KMS-11 (cell line): ENCODE data around the gene WFS1.

Experiments
- H2AFZ ChIP-seq: fragments of 200-600 bp; sonication (generic); 2 replicates; pipeline ENCODE4 v1.6.1; 2016; ENCODE audit warnings: antibody characterized with exemption, mixed run types, low read depth
- H3K27ac ChIP-seq: fragments of 200-600 bp; sonication (generic); 2 replicates; pipeline ENCODE4 v1.6.1; 2016; ENCODE audit warnings: mild to moderate bottlenecking, mixed run types
- H3K27me3 ChIP-seq: fragments of 200-600 bp; sonication (generic); 2 replicates; pipeline ENCODE4 v1.6.1; 2017; ENCODE audit warnings: mild to moderate bottlenecking, low read depth, mixed run types, moderate library complexity; ENCODE audit not compliant: insufficient read depth
- H3K36me3 ChIP-seq: fragments of 200-600 bp; sonication (generic); 2 replicates; pipeline ENCODE4 v1.6.1; 2017; ENCODE audit warnings: mild to moderate bottlenecking, mixed run types; ENCODE audit not compliant: insufficient read depth
- H3K4me1 ChIP-seq: fragments of 200-600 bp; sonication (generic); 2 replicates; pipeline ENCODE4 v1.6.1; 2016; ENCODE audit warnings: mild to moderate bottlenecking, low read depth, mixed run types; ENCODE audit not compliant: poor library complexity, severe bottlenecking
- H3K4me2 ChIP-seq: fragments of 200-600 bp; sonication (generic); 2 replicates; pipeline ENCODE4 v1.7.0; 2016; ENCODE audit warnings: mild to moderate bottlenecking, mixed run types
- H3K4me3 ChIP-seq: fragments of 200-600 bp; sonication (generic); IDR thresholded peaks from 2 replicates; pipeline ENCODE4 v1.6.1; 2017; ENCODE audit warnings: low read depth, low read length, mixed read lengths; ENCODE audit not compliant: insufficient read depth
- H3K79me2 ChIP-seq: fragments of 200-600 bp; sonication (generic); 2 replicates; pipeline ENCODE4 v1.6.1; 2016; ENCODE audit warnings: low read depth, mixed run types; ENCODE audit not compliant: insufficient read depth
- H3K9ac ChIP-seq: fragments of 200-600 bp; sonication (generic); 2 replicates; pipeline ENCODE4 v1.6.1; 2016; ENCODE audit warnings: mild to moderate bottlenecking, mixed run types
- H4K20me1 ChIP-seq: fragments of 200-600 bp; sonication (generic); 2 replicates; pipeline ENCODE4 v1.6.1; 2016; ENCODE audit warnings: mild to moderate bottlenecking, mixed run types; ENCODE audit not compliant: insufficient read depth
- TF ChIP-seq, protein P1 (sequence below): fragments of 200-600 bp; sonication (generic); conservative IDR thresholded peaks from 2 replicates; pipeline ENCODE4 v1.6.1; 2017; ENCODE audit warnings: low read depth, mild to moderate bottlenecking, antibody characterized with exemption, low read length, moderate library complexity, mixed read lengths

WFS1 gene

DNA sequence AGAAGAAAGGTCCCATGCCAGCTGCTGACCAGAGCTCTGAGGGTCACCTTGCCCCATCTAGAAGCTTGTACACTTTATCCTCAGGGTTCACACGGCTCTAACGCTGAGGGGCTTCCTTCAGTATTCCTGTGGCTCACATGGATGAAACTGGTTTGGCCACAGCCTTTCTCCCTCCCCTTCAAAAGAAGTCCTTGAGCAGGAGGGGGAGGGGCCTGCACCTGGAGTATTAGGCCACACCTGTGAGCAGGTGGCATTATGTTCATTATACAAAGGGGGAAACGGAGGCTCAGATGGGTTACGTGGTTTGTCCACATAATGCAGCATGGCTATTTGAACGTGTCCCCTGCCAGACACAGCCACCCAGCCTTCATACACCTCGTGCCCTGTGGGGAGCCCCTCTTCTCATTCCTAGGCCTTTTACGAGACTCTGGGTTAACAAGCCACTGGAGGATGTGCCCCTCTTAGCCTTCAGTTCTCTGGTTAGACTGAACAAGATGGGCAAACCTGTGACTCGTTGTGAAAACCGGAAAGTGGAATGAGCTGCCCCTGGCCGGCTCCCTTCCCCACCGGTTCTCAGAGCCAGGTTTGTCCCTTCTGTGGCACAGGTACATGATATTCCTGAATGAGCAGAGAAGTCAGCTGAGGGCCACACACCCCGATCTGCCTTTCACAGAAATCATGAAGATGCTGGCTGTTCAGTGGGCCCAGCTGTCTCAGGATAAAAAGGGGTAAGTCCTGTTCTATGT lies 42.1 kb upstream of the WFS1 start:
- Histone ChIP-seq H3K27me3 (no peaks in the 10 kb centered on the region), H3K79me2 (no peaks in the 10 kb centered on the region), H3K27ac (no peak overlapping the region), H3K4me3 (no peak overlapping the region), H3K36me3 (no peaks in the 10 kb centered on the region), H3K4me2 (no peak overlapping the region), H2AFZ (no peak overlapping the region), H4K20me1 (no peaks in the 10 kb centered on the region), H3K4me1 (no peaks in the 10 kb centered on the region), H3K9ac (no peak overlapping the region)
- TF ChIP-seq, protein P1, sequence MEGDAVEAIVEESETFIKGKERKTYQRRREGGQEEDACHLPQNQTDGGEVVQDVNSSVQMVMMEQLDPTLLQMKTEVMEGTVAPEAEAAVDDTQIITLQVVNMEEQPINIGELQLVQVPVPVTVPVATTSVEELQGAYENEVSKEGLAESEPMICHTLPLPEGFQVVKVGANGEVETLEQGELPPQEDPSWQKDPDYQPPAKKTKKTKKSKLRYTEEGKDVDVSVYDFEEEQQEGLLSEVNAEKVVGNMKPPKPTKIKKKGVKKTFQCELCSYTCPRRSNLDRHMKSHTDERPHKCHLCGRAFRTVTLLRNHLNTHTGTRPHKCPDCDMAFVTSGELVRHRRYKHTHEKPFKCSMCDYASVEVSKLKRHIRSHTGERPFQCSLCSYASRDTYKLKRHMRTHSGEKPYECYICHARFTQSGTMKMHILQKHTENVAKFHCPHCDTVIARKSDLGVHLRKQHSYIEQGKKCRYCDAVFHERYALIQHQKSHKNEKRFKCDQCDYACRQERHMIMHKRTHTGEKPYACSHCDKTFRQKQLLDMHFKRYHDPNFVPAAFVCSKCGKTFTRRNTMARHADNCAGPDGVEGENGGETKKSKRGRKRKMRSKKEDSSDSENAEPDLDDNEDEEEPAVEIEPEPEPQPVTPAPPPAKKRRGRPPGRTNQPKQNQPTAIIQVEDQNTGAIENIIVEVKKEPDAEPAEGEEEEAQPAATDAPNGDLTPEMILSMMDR = no peak

DNA sequence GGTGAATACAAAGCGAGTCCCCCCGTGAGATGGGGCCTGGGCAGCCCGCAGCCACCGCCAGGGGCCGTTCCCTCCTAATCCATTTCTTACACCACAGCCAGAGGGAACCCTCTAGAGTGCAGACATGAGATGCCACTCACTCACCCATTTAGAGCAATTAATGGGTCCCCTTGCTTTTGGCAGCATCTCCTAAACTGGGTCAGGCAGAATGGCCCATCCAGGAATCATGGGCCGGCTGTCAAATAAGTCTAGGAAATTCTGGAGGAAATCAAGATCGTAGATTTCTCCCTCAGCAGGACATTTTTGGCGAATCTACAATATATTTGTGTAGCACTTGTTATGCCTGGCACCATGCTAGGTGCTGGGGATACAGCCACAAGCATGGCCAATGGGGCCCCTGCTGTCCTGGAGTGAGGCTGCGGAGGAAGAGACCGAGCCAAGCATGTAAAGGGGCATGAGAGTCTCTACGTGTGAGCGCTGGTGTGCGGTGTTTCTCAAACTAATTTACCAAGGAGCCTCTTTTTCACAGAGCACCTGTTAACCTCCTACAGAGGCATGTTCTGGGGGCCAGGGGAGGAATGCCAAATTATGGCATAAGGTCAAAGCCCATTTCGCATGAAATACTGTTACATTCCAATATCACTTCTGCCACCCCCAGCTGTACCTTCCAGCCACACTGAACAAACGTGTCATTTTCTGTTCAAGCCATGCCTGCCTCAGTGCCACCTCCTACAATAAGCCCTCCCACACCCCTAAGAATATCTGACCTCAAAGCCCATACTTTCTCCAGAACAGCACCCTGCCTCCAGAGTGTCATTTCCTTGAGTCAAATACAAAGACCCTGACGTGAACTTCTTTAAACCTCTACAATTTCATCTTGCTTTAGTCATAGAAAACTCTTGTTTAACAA lies 41.2 kb upstream of the WFS1 start:
- TF ChIP-seq, protein P1 = no peak
- H3K9ac ChIP-seq = no peak overlapping the region

DNA sequence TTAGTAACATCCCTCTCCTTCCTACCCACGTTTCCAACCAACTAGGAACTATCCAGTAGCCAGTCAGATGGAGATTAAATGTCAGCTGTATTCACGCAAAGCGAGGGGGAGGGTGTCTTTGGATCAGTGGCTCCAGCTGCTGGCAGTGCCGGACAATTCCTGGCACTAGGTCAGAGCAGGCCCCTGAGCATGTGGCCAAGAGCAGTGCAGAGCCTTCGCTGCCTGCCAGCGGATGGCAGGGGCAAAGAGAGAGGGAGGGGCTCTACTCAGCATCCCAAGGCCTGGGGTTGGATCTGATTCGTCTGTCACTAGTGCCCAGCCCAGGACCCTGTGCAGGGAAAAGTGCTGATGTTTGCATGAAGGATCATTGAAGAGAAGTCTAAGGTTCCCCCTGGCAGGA lies 40.6 kb upstream of the WFS1 start:
- Histone ChIP-seq H3K4me3 (no peak overlapping the region), H3K9ac (no peak overlapping the region), H3K27me3 (no peaks in the 10 kb centered on the region), H4K20me1 (no peaks in the 10 kb centered on the region), H3K36me3 (no peaks in the 10 kb centered on the region), H3K27ac (no peak overlapping the region), H2AFZ (no peak overlapping the region), H3K4me1 (no peaks in the 10 kb centered on the region), H3K79me2 (no peaks in the 10 kb centered on the region), H3K4me2 (no peak overlapping the region)
- TF ChIP-seq, protein P1 = no peak

More for the DNA sequence above, 41.2 kb upstream of the WFS1 start:
- H3K4me3 ChIP-seq = no peak overlapping the region
- H4K20me1 ChIP-seq = no peaks in the 10 kb centered on the region
- H3K36me3 ChIP-seq = no peaks in the 10 kb centered on the region
- H3K27ac ChIP-seq = no peak overlapping the region
- no peaks in the 10 kb centered on the region for H3K27me3 ChIP-seq
- no peaks in the 10 kb centered on the region for H3K4me1 ChIP-seq
- H2AFZ ChIP-seq = no peak overlapping the region
- H3K4me2 ChIP-seq = no peak overlapping the region
- no peaks in the 10 kb centered on the region for H3K79me2 ChIP-seq

DNA sequence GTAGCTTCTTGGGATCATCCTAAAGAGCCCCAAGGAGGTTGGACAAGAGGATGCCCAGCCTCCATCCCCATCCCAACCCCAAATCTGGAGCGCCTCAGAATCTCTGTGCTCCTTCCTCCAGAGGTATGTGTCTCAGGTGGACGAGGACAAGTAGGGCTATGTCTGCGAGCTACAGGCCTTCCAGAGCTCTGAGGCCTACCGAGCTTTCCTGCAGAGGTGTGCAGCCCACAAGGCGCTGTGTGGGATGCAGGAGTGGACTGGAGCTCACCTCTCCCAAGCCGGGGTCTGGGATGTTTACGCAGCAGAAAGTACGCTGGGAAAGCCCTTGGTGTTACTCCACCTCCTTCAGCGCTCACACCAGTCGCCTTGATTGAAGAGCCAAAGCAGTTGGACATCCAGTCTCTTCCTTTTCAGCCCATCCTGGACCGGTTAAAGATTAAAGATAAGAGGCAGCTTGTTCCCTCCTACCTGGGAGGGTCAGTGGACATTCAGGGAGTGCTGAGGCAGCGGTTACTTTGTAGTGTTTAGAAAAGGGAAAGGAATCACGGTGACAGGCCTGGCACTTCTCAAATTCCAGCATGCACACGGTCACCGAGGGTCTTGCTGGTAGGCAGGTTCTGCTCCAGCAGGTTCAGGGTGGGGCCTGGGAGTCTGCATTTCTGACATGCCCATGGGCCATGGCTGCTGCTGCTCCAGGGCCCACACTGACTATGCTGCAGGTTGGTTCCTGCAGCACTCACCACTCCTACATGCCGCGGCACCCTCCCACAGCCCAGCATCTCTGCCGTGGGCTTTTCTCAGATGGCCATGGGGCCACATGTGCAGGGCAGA lies 39.8 kb upstream of the WFS1 start:
- TF ChIP-seq, protein P1 = no peak
- Histone ChIP-seq H3K4me2 (no peak overlapping the region), H2AFZ (no peak overlapping the region), H3K27ac (no peak overlapping the region), H3K27me3 (no peaks in the 10 kb centered on the region), H3K4me3 (no peak overlapping the region), H3K36me3 (no peaks in the 10 kb centered on the region), H3K79me2 (no peaks in the 10 kb centered on the region), H3K4me1 (no peaks in the 10 kb centered on the region), H4K20me1 (no peaks in the 10 kb centered on the region), H3K9ac (no peak overlapping the region)
